Measurements from ENCODE around the gene PHACTR2. TPM values are rescaled to one million over a fixed set of nuclear protein-coding genes. Genes with fewer than 3 reads are reported as not detected.

Gene PHACTR2
- total and polyA plus RNA-seq, 2 of the 13 experiments (the other 11 are each of a cell fraction or from before 2014, with no cell fraction given) = 11.3 to 28.2 TPM

DNA sequence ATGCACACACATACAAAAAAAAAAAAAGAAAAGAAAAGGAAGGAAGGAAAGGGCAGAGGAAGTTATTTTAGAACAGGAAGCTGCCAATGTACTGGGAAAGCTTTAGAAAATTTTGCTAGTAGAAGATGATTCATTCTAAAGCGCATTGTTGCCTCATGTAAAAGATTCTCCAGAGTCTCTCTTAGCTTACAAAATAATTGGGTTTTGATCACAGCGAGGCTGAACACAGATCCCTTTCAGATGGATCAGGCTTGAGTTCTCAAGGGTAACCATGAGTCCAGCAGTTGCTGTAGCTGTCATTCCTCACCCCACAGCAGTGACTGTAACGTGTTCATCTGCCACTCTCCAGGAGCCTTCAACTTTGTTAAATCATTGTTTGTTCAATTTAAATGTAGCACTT lies 81.9 kb downstream of the PHACTR2 start (continued):
- TF ChIP-seq, protein P1, sequence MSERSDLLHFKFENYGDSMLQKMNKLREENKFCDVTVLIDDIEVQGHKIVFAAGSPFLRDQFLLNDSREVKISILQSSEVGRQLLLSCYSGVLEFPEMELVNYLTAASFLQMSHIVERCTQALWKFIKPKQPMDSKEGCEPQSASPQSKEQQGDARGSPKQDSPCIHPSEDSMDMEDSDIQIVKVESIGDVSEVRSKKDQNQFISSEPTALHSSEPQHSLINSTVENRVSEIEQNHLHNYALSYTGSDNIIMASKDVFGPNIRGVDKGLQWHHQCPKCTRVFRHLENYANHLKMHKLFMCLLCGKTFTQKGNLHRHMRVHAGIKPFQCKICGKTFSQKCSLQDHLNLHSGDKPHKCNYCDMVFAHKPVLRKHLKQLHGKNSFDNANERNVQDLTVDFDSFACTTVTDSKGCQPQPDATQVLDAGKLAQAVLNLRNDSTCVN (CRISPR knock-in tag; IDR thresholded peaks at IDR 0.05; ENCODE audit: borderline replicate concordance) = no peak
- TF ChIP-seq, protein P2, sequence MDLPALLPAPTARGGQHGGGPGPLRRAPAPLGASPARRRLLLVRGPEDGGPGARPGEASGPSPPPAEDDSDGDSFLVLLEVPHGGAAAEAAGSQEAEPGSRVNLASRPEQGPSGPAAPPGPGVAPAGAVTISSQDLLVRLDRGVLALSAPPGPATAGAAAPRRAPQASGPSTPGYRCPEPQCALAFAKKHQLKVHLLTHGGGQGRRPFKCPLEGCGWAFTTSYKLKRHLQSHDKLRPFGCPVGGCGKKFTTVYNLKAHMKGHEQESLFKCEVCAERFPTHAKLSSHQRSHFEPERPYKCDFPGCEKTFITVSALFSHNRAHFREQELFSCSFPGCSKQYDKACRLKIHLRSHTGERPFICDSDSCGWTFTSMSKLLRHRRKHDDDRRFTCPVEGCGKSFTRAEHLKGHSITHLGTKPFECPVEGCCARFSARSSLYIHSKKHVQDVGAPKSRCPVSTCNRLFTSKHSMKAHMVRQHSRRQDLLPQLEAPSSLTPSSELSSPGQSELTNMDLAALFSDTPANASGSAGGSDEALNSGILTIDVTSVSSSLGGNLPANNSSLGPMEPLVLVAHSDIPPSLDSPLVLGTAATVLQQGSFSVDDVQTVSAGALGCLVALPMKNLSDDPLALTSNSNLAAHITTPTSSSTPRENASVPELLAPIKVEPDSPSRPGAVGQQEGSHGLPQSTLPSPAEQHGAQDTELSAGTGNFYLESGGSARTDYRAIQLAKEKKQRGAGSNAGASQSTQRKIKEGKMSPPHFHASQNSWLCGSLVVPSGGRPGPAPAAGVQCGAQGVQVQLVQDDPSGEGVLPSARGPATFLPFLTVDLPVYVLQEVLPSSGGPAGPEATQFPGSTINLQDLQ (CRISPR knock-in tag; IDR thresholded peaks at IDR 0.05) = no peak
- no peak for TF ChIP-seq ZNF839 (CRISPR knock-in tag; IDR thresholded peaks at IDR 0.05; ENCODE audit: borderline replicate concordance)
- TF ChIP-seq ZNF670 (CRISPR knock-in tag; IDR thresholded peaks at IDR 0.05; ENCODE audit: borderline replicate concordance) = no peak
- TF ChIP-seq TARDBP (CRISPR knock-in tag; IDR thresholded peaks at IDR 0.05) = no peak
- no peak for TF ChIP-seq ZFAT (CRISPR knock-in tag; conservative IDR thresholded peaks at IDR 0.05)

DNA sequence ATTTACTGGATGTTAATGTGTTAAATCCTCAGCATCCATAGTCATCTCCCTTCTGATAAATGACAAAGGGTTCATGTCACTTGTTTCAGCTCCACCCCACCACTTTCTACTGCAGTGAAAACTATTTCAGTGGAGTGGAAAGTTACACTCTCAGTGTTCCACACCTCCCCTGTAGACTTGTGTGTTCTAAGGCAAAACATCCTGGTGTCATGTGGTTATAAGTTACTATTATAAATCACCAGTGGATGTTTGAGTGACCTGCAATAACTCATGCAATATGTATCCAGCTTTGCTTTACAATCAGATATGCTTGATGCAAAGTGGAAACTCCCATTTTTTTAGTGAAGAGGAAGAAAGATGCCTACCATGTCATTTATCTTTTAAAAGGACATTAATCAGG lies 83.3 kb downstream of the PHACTR2 start:
- Histone ChIP-seq H3K9me3 (ENCODE audit: low read length) (no peaks in the 10 kb centered on the region), H3K4me2 (ENCODE audit: low read depth, low read length) (no peak overlapping the region), H4K20me1 (ENCODE audit: insufficient read depth, low read length) (no peaks in the 10 kb centered on the region), H3K4me3 (replicated peaks in 1 of 3; ENCODE audit: insufficient read depth in 1 of 3, low read depth in 2 of 3, low read length in 3 of 3) (no peak overlapping the region), H3K9ac (ENCODE audit: insufficient read depth, low read depth, low read length) (no peak overlapping the region), H3K27me3 (ENCODE audit: control insufficient read depth in 1 of 2, insufficient read depth in 2 of 2, low read length in 2 of 2) (no peaks in the 10 kb centered on the region), H3K4me1 (ENCODE audit: insufficient read depth, low read length) (peaks cover 25% of the 10 kb centered on the region), H3K27ac (ENCODE audit: extremely low read length, insufficient read depth, low read length) (no peak overlapping the region), H3K79me2 (ENCODE audit: insufficient read depth, low read length) (no peaks in the 10 kb centered on the region), H3K36me3 (replicated peaks in 1 of 2; ENCODE audit: control insufficient read depth in 1 of 2, insufficient read depth in 2 of 2, low read length in 2 of 2) (peaks cover 5 to 9% of the 10 kb centered on the region in 2 experiments; a peak in 3 of 5 replicates), H2AFZ (ENCODE audit: low read length) (no peak overlapping the region)
- intact Hi-C loops (cut with micrococcal nuclease; ENCODE audit: unreplicated experiment) (no loop called here), in situ Hi-C loops (cut with HindIII; ENCODE audit: extremely low pct_ligation_motif_present, low pct_unique_long_range_greater_than_20kb) (no loop called here)
- CTCF ChIA-PET (ENCODE audit: low intra/inter-chr PET ratio, low total read pairs) = no interaction called here
- FAIRE-seq = no peak
- no peak for ATAC-seq
- no TSS peak for BruUV-seq (replicated peaks)
- DNase-seq (ENCODE audit: low spot score) = no peak
- POLR2A ChIA-PET = interaction anchor here (1.7 kb wide), 1 partner anchor 15 kb away, joined by 4 read pairs; no protein-coding TSS in a partner anchor
- TF ChIP-seq, protein P3, sequence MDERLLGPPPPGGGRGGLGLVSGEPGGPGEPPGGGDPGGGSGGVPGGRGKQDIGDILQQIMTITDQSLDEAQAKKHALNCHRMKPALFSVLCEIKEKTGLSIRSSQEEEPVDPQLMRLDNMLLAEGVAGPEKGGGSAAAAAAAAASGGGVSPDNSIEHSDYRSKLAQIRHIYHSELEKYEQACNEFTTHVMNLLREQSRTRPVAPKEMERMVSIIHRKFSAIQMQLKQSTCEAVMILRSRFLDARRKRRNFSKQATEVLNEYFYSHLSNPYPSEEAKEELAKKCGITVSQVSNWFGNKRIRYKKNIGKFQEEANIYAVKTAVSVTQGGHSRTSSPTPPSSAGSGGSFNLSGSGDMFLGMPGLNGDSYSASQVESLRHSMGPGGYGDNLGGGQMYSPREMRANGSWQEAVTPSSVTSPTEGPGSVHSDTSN (CRISPR knock-in tag; IDR thresholded peaks at IDR 0.05) = no peak
- TF ChIP-seq ZNF510 (CRISPR knock-in tag; IDR thresholded peaks at IDR 0.05; ENCODE audit: low read depth) = no peak
- TF ChIP-seq, protein P4, sequence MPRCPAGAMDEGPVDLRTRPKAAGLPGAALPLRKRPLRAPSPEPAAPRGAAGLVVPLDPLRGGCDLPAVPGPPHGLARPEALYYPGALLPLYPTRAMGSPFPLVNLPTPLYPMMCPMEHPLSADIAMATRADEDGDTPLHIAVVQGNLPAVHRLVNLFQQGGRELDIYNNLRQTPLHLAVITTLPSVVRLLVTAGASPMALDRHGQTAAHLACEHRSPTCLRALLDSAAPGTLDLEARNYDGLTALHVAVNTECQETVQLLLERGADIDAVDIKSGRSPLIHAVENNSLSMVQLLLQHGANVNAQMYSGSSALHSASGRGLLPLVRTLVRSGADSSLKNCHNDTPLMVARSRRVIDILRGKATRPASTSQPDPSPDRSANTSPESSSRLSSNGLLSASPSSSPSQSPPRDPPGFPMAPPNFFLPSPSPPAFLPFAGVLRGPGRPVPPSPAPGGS (CRISPR knock-in tag; IDR thresholded peaks at IDR 0.05) = no peak
- no peak for TF ChIP-seq RAD51 (IDR thresholded peaks at IDR 0.05; ENCODE audit: borderline replicate concordance)
- no peak for TF ChIP-seq YEATS2 (CRISPR knock-in tag; IDR thresholded peaks at IDR 0.05; ENCODE audit: borderline replicate concordance)
- TF ChIP-seq ZSCAN12 (CRISPR knock-in tag; IDR thresholded peaks at IDR 0.05) = no peak
- TF ChIP-seq ZNF703 (CRISPR knock-in tag; IDR thresholded peaks at IDR 0.05; ENCODE audit: borderline replicate concordance) = no peak
- TF ChIP-seq, protein P5, sequence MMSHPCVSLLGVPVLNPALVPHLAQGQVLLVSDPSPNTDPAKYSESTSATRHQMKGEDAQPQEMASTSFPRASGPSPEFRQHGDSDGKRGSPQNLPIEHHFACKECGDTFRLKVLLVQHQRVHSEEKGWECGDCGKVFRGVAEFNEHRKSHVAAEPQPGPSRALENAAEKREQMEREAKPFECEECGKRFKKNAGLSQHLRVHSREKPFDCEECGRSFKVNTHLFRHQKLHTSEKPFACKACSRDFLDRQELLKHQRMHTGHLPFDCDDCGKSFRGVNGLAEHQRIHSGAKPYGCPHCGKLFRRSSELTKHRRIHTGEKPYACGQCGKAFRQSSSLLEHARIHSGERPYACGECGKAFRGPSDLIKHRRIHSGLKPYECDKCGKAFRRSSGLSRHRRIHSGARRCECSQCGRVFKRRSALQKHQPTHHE (CRISPR knock-in tag; IDR thresholded peaks at IDR 0.05; ENCODE audit: borderline replicate concordance) = no peak
- no peak for TF ChIP-seq TEAD2 (CRISPR knock-in tag; IDR thresholded peaks at IDR 0.05)
- no peak for TF ChIP-seq ZC3H13 (CRISPR knock-in tag; IDR thresholded peaks at IDR 0.05)
- no peak for TF ChIP-seq KAT8 (CRISPR knock-in tag; IDR thresholded peaks at IDR 0.05)

Measured in HepG2 (cell line).